Ishikawa (cell line): ENCODE results near the gene CYP4F22.

Source experiments
- CEBPB ChIP-seq: IDR thresholded peaks from 2 replicates; pipeline ENCODE4 v1.6.1; 2012
- CREB1 ChIP-seq: IDR thresholded peaks from 2 replicates; pipeline ENCODE4 v1.6.1; 2012; ENCODE audit warnings: low read depth
- EGR1 ChIP-seq: IDR thresholded peaks from 2 replicates; pipeline ENCODE4 v1.6.1; 2012
- EP300 ChIP-seq: IDR thresholded peaks from 2 replicates; pipeline ENCODE4 v1.6.1; 2012; ENCODE audit warnings: borderline replicate concordance
- FOXM1 ChIP-seq: IDR thresholded peaks from 2 replicates; pipeline ENCODE4 v1.6.1; 2012; ENCODE audit warnings: low read depth, borderline replicate concordance
- MAX ChIP-seq: IDR thresholded peaks from 2 replicates; pipeline ENCODE4 v1.6.1; 2012
- NFIC ChIP-seq: IDR thresholded peaks from 2 replicates; pipeline ENCODE4 v1.6.1; 2012
- RAD21 ChIP-seq: IDR thresholded peaks from 2 replicates; pipeline ENCODE4 v1.6.1; 2012; ENCODE audit warnings: low read depth
- TAF1 ChIP-seq: IDR thresholded peaks from 2 replicates; pipeline ENCODE4 v1.6.1; 2012; ENCODE audit warnings: low read depth, mild to moderate bottlenecking
- TCF12 ChIP-seq: IDR thresholded peaks from 2 replicates; pipeline ENCODE4 v1.6.1; 2012; ENCODE audit warnings: low read depth
- TEAD4 ChIP-seq: IDR thresholded peaks from 2 replicates; pipeline ENCODE4 v1.6.1; 2012
- YY1 ChIP-seq: IDR thresholded peaks from 2 replicates; pipeline ENCODE4 v1.6.1; 2012; ENCODE audit warnings: low read depth
- ZBTB7A ChIP-seq: IDR thresholded peaks from 2 replicates; pipeline ENCODE4 v1.6.1; 2012; ENCODE audit warnings: low read depth
- TF ChIP-seq, protein P1 (sequence below): IDR thresholded peaks from 2 replicates; pipeline ENCODE4 v1.6.1; 2012; ENCODE audit warnings: low read depth, mild to moderate bottlenecking
- TF ChIP-seq, protein P2 (sequence below): IDR thresholded peaks from 2 replicates; pipeline ENCODE4 v1.6.1; 2012

The CYP4F22 gene

DNA sequence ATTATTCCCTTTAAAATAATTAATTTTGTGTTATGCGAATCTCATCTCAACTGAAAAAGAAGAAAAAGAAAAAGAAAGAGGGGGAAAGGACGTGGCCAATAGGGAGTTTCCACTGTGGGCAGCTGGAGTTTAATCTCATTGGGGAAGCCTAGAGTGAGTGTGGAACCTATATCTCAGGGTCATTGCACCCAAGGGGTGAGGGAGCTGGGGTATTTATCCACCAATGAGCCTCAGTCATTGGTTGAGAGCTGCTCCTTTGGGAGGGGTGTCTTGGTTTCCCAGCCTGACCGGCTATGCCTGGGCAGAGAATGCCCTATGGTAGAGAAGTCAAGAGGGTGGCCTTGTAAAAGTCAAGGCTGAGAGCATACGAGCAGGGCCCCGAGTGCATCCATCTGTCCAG is 16.5 kb downstream of the CYP4F22 start:
- no peak for TF ChIP-seq FOXM1
- TF ChIP-seq, protein P1, sequence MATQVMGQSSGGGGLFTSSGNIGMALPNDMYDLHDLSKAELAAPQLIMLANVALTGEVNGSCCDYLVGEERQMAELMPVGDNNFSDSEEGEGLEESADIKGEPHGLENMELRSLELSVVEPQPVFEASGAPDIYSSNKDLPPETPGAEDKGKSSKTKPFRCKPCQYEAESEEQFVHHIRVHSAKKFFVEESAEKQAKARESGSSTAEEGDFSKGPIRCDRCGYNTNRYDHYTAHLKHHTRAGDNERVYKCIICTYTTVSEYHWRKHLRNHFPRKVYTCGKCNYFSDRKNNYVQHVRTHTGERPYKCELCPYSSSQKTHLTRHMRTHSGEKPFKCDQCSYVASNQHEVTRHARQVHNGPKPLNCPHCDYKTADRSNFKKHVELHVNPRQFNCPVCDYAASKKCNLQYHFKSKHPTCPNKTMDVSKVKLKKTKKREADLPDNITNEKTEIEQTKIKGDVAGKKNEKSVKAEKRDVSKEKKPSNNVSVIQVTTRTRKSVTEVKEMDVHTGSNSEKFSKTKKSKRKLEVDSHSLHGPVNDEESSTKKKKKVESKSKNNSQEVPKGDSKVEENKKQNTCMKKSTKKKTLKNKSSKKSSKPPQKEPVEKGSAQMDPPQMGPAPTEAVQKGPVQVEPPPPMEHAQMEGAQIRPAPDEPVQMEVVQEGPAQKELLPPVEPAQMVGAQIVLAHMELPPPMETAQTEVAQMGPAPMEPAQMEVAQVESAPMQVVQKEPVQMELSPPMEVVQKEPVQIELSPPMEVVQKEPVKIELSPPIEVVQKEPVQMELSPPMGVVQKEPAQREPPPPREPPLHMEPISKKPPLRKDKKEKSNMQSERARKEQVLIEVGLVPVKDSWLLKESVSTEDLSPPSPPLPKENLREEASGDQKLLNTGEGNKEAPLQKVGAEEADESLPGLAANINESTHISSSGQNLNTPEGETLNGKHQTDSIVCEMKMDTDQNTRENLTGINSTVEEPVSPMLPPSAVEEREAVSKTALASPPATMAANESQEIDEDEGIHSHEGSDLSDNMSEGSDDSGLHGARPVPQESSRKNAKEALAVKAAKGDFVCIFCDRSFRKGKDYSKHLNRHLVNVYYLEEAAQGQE, result no peak
- no peak for TF ChIP-seq ZBTB7A
- TF ChIP-seq RAD21, result no peak
- TF ChIP-seq, protein P2, sequence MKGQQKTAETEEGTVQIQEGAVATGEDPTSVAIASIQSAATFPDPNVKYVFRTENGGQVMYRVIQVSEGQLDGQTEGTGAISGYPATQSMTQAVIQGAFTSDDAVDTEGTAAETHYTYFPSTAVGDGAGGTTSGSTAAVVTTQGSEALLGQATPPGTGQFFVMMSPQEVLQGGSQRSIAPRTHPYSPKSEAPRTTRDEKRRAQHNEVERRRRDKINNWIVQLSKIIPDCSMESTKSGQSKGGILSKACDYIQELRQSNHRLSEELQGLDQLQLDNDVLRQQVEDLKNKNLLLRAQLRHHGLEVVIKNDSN, result no peak
- TF ChIP-seq TEAD4, result no peak
- no peak for TF ChIP-seq EP300
- TF ChIP-seq TCF12, result no peak
- TF ChIP-seq CREB1, result no peak
- TF ChIP-seq EGR1, result no peak
- no peak for TF ChIP-seq TAF1
- TF ChIP-seq MAX, result no peak
- no peak for TF ChIP-seq CEBPB
- TF ChIP-seq NFIC, result no peak
- no peak for TF ChIP-seq YY1

GRCh38 chr19:15525291-15525690 is 17.0 kb downstream of the CYP4F22 start:
- TF ChIP-seq MAX (no peak), EP300 (no peak), ZBTB7A (no peak), EGR1 (no peak), TEAD4 (no peak), TAF1 (no peak), RAD21 (no peak)
- TF ChIP-seq, protein P2, result no peak

GRCh38 chr19:15526408-15526807 is 18.1 kb downstream of the CYP4F22 start:
- no peak for TF ChIP-seq CREB1
- no peak for TF ChIP-seq CEBPB
- TF ChIP-seq YY1, result no peak
- TF ChIP-seq, protein P2, result no peak
- TF ChIP-seq NFIC, result no peak
- no peak for TF ChIP-seq EP300
- no peak for TF ChIP-seq TAF1
- no peak for TF ChIP-seq ZBTB7A
- TF ChIP-seq TCF12, result no peak
- TF ChIP-seq TEAD4, result no peak
- TF ChIP-seq MAX, result no peak
- TF ChIP-seq RAD21, result no peak
- TF ChIP-seq FOXM1, result no peak
- no peak for TF ChIP-seq EGR1
- TF ChIP-seq, protein P1, result no peak

DNA sequence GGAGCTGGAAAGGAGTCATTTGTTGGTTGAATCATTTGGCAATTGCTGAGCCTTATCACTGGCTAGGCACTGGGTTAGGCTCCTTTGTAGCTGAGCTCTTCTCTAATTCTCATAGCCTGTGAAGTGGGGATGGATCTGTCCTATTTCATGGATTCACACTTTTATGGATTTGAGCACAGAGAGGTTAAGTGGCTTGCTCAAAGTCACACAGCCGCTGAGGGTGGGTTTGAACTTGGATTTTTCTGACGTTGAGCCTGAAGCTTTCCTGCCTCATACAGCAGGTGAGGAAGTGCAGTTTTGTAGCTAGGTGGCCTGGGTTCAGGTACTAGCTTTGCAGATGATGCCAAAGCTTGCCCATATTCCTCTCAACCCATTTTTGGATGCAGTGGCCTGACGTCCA is 19.4 kb downstream of the CYP4F22 start:
- TF ChIP-seq MAX (no peak), TAF1 (no peak), FOXM1 (no peak), RAD21 (no peak), EP300 (no peak), YY1 (no peak), CREB1 (no peak), EGR1 (no peak), CEBPB (no peak), ZBTB7A (no peak), TEAD4 (no peak), TCF12 (no peak), NFIC (no peak)
- TF ChIP-seq, protein P2, result no peak
- TF ChIP-seq, protein P1, result no peak
